Activated effector memory CD4-positive, alpha-beta T cell treated with anti-CD3 and anti-CD28 coated beads, Interleukin-2, amount 50 U/mL, for 16 hours (primary cell): ENCODE data around the gene TRMU.
"Not testable (repeated sequence)": the region's sequence is repeated elsewhere in the genome, so short reads cannot be mapped to it uniquely, and the experiment has no call there.

ENCODE experiments used
- DNase-seq: peaks from one replicate; pipeline ENCODE4 v3.0.0-alpha.2; 2020

The TRMU gene

GRCh38 chr22:46300491-46300890 lies 35.0 kb upstream of the TRMU start:
- no peak for DNase-seq

DNA sequence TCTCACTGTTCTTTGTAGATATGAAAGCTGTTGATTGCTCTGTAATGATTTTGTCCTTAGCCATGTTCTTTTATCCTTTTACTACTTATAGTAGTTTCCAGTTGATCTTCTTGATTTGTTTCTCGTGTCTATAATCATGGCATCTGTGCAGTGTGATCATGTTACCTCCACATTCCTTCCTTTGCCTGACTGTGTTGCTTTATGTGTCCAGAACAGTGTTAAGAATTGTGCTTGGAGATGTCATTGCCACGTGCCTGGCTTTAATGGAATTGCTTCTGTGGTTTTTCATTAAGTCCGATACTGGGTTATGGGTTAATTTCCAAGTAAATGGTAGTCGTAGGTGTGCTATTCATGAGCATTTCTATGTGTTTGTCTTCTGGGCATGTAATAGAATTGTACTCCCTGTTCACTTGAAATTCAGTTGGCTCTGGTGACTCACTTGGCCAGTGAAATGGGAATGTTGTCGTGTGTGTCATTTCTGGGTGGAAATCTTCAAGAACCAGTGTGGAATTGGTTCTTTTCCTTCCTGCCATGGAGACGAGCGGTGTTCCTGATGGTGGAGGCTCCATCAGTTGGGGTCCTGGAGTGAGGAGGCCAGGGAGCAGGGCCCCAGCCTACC lies 32.1 kb upstream of the TRMU start:
- no peak for DNase-seq

DNA sequence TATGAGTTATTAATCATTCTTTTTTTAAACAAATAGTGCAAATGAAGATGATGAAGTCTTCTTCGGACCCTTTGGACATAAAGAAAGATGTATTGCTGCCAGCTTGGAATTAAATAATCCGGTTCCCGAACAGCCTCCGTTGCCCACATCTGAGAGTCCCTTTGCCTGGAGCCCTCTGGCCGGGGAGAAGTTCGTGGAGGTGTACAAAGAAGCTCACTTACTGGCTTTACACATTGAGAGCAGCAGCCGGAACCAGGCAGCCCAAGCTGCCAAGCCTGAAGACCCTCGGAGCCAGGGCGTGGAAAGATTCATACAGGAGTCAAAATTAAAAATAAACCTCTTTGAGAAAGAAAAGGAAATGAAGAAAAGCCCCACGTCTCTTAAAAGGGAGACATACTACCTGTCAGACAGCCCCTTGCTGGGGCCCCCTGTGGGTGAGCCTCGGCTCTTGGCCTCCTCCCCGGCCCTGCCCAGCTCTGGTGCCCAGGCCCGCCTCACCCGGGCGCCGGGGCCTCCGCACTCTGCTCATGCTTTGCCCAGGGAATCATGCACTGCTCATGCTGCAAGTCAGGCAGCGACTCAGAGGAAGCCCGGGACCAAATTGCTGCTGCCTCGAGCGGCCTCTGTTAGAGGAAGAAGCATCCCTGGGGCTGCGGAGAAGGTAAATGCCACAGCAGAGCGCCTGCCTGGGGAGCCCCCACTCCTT lies 27.1 kb upstream of the TRMU start:
- no peak for DNase-seq

GRCh38 chr22:46309526-46310085 lies 25.9 kb upstream of the TRMU start:
- no peak for DNase-seq

GRCh38 chr22:46312056-46312455 lies 23.5 kb upstream of the TRMU start:
- no peak for DNase-seq

DNA sequence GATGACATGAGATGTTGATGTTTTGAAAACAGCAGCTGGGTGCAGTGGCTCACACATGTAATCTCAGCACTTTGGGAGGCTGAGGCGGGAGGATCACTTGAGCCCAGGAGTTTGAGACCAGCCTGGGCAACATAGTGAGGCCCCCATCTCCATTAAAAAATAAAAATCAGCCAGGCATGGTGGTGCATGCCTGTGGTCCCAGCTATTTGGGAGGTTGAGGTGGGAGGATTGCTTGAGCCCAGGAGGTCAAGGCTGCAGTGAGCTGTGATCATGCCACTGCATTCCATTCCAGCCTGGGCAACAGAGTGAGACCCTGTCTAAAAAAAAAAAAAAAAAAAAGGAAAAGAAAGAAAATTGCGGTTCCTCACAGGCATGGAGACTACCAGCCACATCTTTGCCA lies 22.7 kb upstream of the TRMU start:
- DNase-seq: not testable (repeated sequence)

GRCh38 chr22:46315976-46316375 lies 19.5 kb upstream of the TRMU start:
- no peak for DNase-seq

GRCh38 chr22:46317646-46318045 lies 17.9 kb upstream of the TRMU start:
- no peak for DNase-seq

- no peak for DNase-seq
Measured at GRCh38 chr22:46318576-46318975, 16.9 kb upstream of the TRMU start.

DNA sequence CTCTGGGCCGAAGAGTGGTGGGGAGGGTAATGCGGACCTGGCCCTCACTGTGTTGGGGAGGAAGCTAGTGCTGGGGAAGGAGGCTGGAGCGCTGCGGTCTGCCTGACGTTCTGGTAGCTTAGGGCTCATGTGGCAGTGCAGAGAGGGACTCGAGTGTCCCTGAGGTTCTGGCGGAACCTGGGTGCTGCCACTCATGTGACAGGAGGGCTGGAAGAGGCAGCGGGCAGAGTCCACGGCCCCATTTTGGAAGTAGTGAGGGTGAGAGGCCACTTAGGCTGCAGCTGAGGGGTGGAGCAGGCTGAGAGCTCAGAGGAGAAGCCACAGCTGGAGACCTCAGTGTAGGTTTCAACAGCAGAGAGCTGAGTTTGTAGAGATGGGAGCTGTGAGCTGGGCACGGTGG lies 16.2 kb upstream of the TRMU start:
- DNase-seq: no peak

GRCh38 chr22:46320166-46320710 lies 15.3 kb upstream of the TRMU start:
- no peak for DNase-seq

DNA sequence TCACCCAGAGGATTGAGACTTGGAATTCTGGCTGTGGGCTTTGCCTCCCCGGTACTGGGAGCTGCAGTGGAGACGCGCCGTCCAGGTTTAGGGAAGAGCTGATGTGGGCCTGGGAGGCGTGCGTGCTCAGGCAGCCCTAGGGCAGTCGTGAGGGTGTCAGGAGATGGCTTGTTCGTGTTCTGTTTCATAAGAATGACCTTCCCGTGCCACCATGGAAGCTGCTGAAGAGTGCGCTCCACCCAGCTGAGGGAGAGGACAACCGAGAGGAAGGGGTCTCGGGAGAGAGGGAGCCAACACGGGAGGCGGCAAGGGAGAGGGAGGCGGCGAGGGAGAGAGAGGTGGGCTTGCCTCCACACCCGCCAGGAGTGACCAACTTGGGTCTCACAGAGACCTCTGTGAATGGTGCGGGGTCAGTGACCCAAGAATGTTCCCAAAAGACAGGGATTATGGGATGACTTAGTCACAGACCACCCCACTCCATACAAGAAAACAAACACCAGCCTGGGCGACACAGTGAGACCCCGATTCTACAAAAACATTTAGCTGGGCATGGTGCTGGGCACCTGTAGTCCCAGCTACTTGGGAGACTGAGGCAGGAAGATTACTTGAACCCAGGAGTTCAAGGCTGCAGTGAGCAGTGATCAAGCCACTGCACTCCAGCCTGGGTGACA lies 14.7 kb upstream of the TRMU start:
- DNase-seq: no peak

DNA sequence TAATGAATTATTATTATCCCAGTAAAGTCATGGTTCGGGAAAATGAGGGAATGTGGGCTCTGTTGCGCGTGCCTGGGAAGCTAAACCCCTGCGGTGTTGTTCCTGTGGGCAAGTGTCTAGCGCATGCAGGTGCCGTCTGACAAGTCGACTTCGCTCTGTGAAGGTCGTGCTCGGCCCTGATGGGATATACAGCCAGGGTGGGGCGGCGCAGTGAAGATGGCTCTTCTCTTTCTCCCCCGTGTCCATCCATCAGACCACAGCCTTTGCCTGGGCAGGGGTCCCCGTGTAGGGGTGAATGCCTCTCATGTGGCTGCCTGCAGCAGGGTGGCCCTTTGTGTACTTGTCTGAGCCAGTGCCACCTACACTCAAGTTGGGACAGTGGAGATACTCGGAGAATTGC lies 12.8 kb upstream of the TRMU start:
- DNase-seq: no peak

- DNase-seq: no peak
Measured at GRCh38 chr22:46323162-46323561, 12.4 kb upstream of the TRMU start.

- no peak for DNase-seq
Measured at GRCh38 chr22:46326066-46326680, 9.3 kb upstream of the TRMU start.

- DNase-seq: no peak
Measured at GRCh38 chr22:46327691-46328465, 7.6 kb upstream of the TRMU start.

DNA sequence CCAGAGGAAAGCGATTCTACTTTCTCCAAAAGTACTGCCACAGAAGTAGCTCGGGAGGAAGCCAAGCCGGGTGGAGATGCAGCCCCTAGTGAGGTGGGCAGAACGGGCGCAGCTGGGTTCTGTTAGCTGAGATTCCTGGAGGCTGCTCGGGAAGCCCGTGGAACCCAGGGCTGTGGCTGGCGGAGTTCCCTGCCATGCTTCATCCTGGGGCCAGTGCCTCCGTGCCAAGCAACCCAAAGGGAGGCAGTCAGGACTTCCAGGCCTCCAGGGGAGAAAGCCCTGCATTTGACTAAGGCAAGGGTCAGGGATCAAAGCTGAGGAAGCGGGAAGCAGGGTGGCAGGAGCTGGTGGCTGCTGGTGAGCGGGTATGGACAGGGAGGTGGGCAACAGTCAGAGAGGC lies 6.7 kb upstream of the TRMU start:
- DNase-seq: no peak

DNA sequence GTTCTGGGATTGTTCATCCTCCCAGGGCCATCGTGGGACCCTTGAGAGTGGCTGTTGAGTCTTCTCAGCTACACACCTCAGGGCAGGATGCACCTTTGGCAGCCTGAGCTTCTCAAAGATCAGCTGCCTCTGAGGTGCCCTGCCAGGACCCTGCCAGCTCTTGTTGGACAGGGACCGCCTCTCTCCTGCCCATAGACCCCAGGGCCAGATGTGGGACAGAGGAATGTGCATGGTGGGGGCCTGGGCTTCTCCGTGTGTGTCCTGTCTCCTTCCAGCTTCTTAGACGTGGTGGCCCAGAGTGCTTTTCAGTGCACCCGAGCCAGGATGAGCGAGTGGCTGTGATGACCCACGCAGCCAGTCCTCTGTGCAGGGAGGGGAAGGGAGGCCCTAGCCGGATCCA lies 5.9 kb upstream of the TRMU start:
- no peak for DNase-seq

DNA sequence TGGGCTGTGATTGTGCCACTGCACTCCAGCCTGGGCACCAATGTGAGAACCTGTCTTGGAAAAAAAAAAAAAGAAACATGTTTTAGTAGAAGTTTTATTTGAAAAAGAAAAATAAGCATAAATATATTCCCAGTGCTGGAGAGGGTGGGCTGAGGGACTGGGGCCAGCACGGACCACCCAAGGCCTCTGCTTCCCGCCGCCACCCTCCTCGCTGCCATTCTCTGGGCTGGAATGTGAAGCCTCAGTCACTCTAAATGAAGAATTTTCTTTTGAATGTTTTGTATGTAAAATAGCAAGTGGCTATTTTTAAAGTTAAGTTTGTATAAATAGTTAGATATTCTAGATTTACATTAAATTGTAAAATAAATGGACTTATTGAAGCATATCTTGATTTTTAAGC lies 5.1 kb upstream of the TRMU start:
- DNase-seq: no peak

- DNase-seq: no peak
Measured at GRCh38 chr22:46331496-46331895, 4.0 kb upstream of the TRMU start.

GRCh38 chr22:46336119-46337078 lies 885 bp downstream of the TRMU start:
- no peak for DNase-seq
